ENCODE measurements around the gene ECE2. TPM values are rescaled to one million over a fixed set of nuclear protein-coding genes. Genes with fewer than 3 reads are reported as not detected.

Gene ECE2
- total RNA-seq, 4 donors from 2014 or later, result not detected

DNA sequence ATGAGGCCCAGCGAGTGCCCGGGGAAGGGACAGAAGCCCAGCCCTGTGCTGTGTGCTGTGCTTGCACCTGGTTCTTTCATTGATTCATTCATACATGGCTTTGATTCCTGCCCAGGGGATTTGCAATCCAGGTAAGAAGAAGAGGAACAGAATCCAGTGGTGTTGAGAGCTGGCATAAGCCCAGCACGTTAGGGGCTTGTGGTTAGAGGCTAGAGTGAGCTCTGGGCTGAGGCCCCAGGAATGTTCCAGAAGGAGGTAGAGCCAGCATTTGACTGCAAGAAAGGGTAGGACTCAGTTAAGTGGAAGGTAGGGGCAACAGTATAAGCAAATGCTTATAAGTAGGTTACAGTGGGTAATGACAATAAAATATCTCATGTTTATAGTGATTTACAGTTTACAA, 44.2 kb upstream of the ECE2 start:
- intact Hi-C loops (cut with DNase I; ENCODE audit: low total_unique reads) (loop anchor here (10.0 kb wide), 2 partner anchors 87 to 337 kb away; no protein-coding TSS in a partner anchor), in situ Hi-C loops (cut with MboI; ENCODE audit: low pct_ligation_motif_present in 1 of 4, low pct_unique_long_range_greater_than_20kb in 1 of 4, low sequenced_read_pairs in 3 of 4) (loop anchor here in 3 of 4 donors (25.0 kb wide), 2 partner anchors 94 to 344 kb away; partner anchors contain the start of genes PARL (in 3 of the 3) and EIF2B5 (in 1 of the 3))
- Histone ChIP-seq H3K27me3 (peaks cover 69% of the 10 kb centered on the region), H3K9me3 (no peaks in the 10 kb centered on the region), H3K27ac (no peak overlapping the region), H3K4me1 (peaks cover 9 to 23% (median 17%) of the 10 kb centered on the region in 4 donors), H3K36me3 (no peaks in the 10 kb centered on the region), H3K4me3 (no peak overlapping the region)
- TF ChIP-seq, protein P1, sequence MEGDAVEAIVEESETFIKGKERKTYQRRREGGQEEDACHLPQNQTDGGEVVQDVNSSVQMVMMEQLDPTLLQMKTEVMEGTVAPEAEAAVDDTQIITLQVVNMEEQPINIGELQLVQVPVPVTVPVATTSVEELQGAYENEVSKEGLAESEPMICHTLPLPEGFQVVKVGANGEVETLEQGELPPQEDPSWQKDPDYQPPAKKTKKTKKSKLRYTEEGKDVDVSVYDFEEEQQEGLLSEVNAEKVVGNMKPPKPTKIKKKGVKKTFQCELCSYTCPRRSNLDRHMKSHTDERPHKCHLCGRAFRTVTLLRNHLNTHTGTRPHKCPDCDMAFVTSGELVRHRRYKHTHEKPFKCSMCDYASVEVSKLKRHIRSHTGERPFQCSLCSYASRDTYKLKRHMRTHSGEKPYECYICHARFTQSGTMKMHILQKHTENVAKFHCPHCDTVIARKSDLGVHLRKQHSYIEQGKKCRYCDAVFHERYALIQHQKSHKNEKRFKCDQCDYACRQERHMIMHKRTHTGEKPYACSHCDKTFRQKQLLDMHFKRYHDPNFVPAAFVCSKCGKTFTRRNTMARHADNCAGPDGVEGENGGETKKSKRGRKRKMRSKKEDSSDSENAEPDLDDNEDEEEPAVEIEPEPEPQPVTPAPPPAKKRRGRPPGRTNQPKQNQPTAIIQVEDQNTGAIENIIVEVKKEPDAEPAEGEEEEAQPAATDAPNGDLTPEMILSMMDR (IDR thresholded peaks at IDR 0.05), result no peak
- no peak for TF ChIP-seq POLR2A (IDR thresholded peaks at IDR 0.05)
- TF ChIP-seq EP300 (IDR thresholded peaks at IDR 0.05; ENCODE audit: low read depth), result no peak
- no peak for TF ChIP-seq POLR2AphosphoS5 (IDR thresholded peaks at IDR 0.05)
- 41% methylated on average over 3 of the region's 3 CpGs; no CpG with 5 or more reads in 1 of the 2 donors for WGBS, 2 donors (ENCODE audit: low coverage in 1 of 2)
- DNase-seq, result no peak

DNA sequence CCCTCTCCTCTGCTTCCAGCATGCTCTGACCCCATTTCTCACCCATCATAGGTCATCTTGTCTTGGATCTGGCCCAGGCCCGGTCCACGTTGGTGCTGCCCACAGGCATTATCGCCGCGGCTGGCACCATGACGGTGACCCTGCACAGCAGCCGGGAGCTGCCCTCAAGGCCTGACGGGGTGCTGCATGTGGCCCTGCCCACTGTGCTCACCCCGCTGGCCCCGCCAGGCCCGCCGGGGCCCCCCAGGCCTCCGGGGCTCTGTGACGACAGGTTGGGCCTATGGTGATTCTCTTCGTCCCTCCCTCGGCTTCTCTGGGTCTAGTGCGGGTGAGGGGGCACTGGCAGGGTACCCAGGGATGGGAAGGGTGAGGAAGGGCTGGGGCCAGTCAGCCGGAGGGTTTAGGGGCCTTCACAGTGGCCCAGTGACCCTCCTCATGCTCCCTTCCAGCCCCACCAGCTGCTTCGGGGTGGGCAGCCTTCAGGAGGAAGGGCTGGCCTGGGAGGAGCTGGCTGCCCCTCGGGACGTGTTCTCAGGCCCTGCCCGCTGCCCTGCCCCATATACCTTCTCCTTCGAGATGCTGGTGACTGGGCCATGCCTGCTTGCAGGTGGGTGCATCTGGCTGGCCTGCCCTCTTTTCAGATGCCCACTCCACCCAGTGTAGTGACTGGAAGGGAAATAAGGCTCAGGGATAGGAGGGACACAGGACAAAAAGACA, 42.5 kb upstream of the ECE2 start:
- Histone ChIP-seq H3K9me3 (no peaks in the 10 kb centered on the region), H3K27me3 (peaks cover 53% of the 10 kb centered on the region), H3K36me3 (no peaks in the 10 kb centered on the region), H3K4me1 (peaks cover 9 to 23% (median 17%) of the 10 kb centered on the region in 4 donors), H3K27ac (no peak overlapping the region), H3K4me3 (no peak overlapping the region)
- in situ Hi-C loops (cut with MboI; ENCODE audit: low pct_ligation_motif_present in 1 of 4, low pct_unique_long_range_greater_than_20kb in 1 of 4, low sequenced_read_pairs in 3 of 4), result loop anchor here in 3 of 4 donors (25.0 kb wide), 2 partner anchors 96 to 346 kb away; partner anchors contain the start of genes PARL (in 3 of the 3) and EIF2B5 (in 1 of the 3)
- intact Hi-C loops (cut with DNase I; ENCODE audit: low total_unique reads), result loop anchor here (10.0 kb wide), 2 partner anchors 88 to 338 kb away; no protein-coding TSS in a partner anchor
- DNase-seq, result no peak
- TF ChIP-seq, protein P1 (IDR thresholded peaks at IDR 0.05), result no peak
- TF ChIP-seq EP300 (IDR thresholded peaks at IDR 0.05; ENCODE audit: low read depth) (no peak), POLR2AphosphoS5 (IDR thresholded peaks at IDR 0.05) (no peak), POLR2A (IDR thresholded peaks at IDR 0.05) (no peak)
- WGBS, 2 donors (ENCODE audit: low coverage in 1 of 2), result 89% methylated on average over 22 of the region's 23 CpGs; no CpG with 5 or more reads in 1 of the 2 donors

DNA sequence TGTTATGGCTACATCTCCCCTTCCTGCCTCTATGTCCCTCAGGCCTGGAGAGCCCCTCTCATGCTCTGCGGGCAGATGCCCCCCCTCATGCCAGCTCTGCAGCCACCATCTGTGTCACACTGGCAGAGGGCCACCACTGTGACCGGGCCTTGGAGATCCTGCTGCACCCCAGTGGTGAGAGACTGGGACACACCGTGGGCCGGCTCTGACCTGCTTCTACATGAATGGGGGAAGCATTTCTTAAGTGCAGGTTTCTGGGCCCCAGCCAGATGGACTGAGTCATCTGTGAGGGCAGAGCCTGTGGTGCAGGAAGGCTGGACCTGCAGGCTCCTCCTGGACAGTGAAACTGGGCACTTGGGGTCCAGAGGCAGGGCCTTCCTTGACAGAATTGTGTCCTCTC, 41.6 kb upstream of the ECE2 start:
- in situ Hi-C loops (cut with MboI; ENCODE audit: low pct_ligation_motif_present in 1 of 4, low pct_unique_long_range_greater_than_20kb in 1 of 4, low sequenced_read_pairs in 3 of 4), result loop anchor here in 3 of 4 donors (25.0 kb wide), 2 partner anchors 97 to 347 kb away; partner anchors contain the start of genes PARL (in 3 of the 3) and EIF2B5 (in 1 of the 3)
- 44% methylated on average over 4 of the region's 4 CpGs; no CpG with 5 or more reads in 1 of the 2 donors for WGBS, 2 donors (ENCODE audit: low coverage in 1 of 2)
- H3K4me3 ChIP-seq, result no peak overlapping the region
- intact Hi-C loops (cut with DNase I; ENCODE audit: low total_unique reads), result loop anchor here (10.0 kb wide), 2 partner anchors 89 to 339 kb away; no protein-coding TSS in a partner anchor
- peaks cover 9 to 20% (median 12%) of the 10 kb centered on the region in 4 donors for H3K4me1 ChIP-seq
- H3K27me3 ChIP-seq, result peaks cover 44% of the 10 kb centered on the region
- no peak overlapping the region for H3K27ac ChIP-seq
- TF ChIP-seq POLR2A (IDR thresholded peaks at IDR 0.05) (no peak), POLR2AphosphoS5 (IDR thresholded peaks at IDR 0.05) (no peak), EP300 (IDR thresholded peaks at IDR 0.05; ENCODE audit: low read depth) (no peak)
- TF ChIP-seq, protein P1 (IDR thresholded peaks at IDR 0.05), result no peak
- H3K36me3 ChIP-seq, result no peaks in the 10 kb centered on the region
- no peaks in the 10 kb centered on the region for H3K9me3 ChIP-seq
- no peak for DNase-seq
